ENCODE results near the gene RBM42. TPM values are rescaled to one million over a fixed set of nuclear protein-coding genes. Genes with fewer than 3 reads are reported as not detected.

Gene RBM42
- total and polyA plus RNA-seq, 2 of the 13 experiments (the other 11 are each of a cell fraction or from before 2014, with no cell fraction given) = 27.2 to 55.3 TPM

DNA sequence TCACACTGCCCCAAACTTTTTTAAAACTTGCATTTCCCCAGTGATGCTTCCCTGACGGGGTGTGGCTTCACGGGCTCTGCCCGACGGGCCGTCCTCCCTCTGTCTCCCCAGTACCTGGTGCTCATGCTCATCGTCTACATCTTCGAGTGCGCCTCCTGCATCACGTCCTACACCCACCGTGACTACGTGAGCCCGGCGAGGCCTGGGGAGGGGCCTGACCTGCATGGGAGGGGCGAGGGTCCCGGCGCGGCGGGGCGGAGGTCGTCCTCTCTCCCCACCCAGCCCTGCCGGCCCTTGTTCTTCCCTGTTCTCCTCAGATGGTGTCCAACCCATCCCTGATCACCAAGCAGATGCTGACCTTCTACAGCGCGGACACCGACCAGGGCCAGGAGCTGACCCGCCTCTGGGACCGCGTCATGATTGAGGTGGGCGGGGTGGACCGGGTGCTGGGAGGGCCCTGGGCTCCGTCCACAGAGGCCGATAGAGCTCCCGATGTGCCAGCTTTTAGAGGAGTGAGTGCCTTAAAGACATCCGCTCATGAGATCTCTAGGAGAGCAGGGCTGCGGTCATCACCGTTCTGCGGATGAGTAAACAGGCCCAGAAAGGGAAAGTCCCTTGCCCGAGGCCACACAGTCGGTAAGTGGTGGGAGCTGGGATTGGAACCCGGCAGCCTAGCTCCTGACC lies 44.4 kb downstream of the RBM42 start (continued):
- no peak for TF ChIP-seq ARNT (IDR thresholded peaks at IDR 0.05)
- no peak for TF ChIP-seq SMARCE1 (IDR thresholded peaks at IDR 0.05; ENCODE audit: borderline replicate concordance)
- no peak for TF ChIP-seq POGZ (CRISPR knock-in tag; IDR thresholded peaks at IDR 0.05)
- TF ChIP-seq MED13 (CRISPR knock-in tag; IDR thresholded peaks at IDR 0.05) = no peak
- no peak for TF ChIP-seq ZNF558 (CRISPR knock-in tag; IDR thresholded peaks at IDR 0.05; ENCODE audit: borderline replicate concordance)
- no peak for TF ChIP-seq HCFC1 (IDR thresholded peaks at IDR 0.05; ENCODE audit: low read depth, low read length)
- TF ChIP-seq FOSL1 (CRISPR knock-in tag; IDR thresholded peaks at IDR 0.05; ENCODE audit: borderline replicate concordance) = no peak
- no peak for TF ChIP-seq CAMTA2 (CRISPR knock-in tag; IDR thresholded peaks at IDR 0.05; ENCODE audit: borderline replicate concordance)
- TF ChIP-seq XRCC5 (optimal IDR thresholded peaks at IDR 0.05; ENCODE audit: low read length) = peak; percentile 38
- no peak for TF ChIP-seq TBL1XR1 (IDR thresholded peaks at IDR 0.05; ENCODE audit: borderline replicate concordance, low read length, partially characterized antibody)
- TF ChIP-seq NPAS2 (CRISPR knock-in tag; IDR thresholded peaks at IDR 0.05; ENCODE audit: borderline replicate concordance) = no peak
- TF ChIP-seq ATRX (CRISPR knock-in tag; IDR thresholded peaks at IDR 0.05; ENCODE audit: borderline replicate concordance) = no peak
- TF ChIP-seq MLX (CRISPR knock-in tag; IDR thresholded peaks at IDR 0.05) = 0 out of 2 replicates have a peak, but pooled peaks have one; percentile 9
- TF ChIP-seq CC2D1A (CRISPR knock-in tag; IDR thresholded peaks at IDR 0.05) = no peak
- no peak for TF ChIP-seq WIZ (CRISPR knock-in tag; IDR thresholded peaks at IDR 0.05)
- TF ChIP-seq PHF8 (CRISPR knock-in tag; IDR thresholded peaks at IDR 0.05) = no peak
- TF ChIP-seq POLR2G (IDR thresholded peaks at IDR 0.05; ENCODE audit: low read depth, low read length) = 0 out of 2 replicates have a peak, but pooled peaks have one; percentile 25
- no peak; a peak in 1 of 4 replicates for TF ChIP-seq POLR2A (IDR thresholded peaks at IDR 0.05; ENCODE audit: insufficient read depth in 1 of 2, low read depth in 2 of 2, low read length in 2 of 2)
- TF ChIP-seq SNRNP70 (IDR thresholded peaks at IDR 0.05; ENCODE audit: low read depth, low read length) = no peak
- peak; percentile 78 for TF ChIP-seq ZNF777 (CRISPR knock-in tag; IDR thresholded peaks at IDR 0.05)
- TF ChIP-seq ZNF263 (CRISPR knock-in tag; IDR thresholded peaks at IDR 0.05) = peak; percentile 92
- no peak for TF ChIP-seq NFE2L1 (CRISPR knock-in tag; IDR thresholded peaks at IDR 0.05; ENCODE audit: borderline replicate concordance)
- no peak for TF ChIP-seq ZNF800 (CRISPR knock-in tag; IDR thresholded peaks at IDR 0.05)
- TF ChIP-seq, protein P1, sequence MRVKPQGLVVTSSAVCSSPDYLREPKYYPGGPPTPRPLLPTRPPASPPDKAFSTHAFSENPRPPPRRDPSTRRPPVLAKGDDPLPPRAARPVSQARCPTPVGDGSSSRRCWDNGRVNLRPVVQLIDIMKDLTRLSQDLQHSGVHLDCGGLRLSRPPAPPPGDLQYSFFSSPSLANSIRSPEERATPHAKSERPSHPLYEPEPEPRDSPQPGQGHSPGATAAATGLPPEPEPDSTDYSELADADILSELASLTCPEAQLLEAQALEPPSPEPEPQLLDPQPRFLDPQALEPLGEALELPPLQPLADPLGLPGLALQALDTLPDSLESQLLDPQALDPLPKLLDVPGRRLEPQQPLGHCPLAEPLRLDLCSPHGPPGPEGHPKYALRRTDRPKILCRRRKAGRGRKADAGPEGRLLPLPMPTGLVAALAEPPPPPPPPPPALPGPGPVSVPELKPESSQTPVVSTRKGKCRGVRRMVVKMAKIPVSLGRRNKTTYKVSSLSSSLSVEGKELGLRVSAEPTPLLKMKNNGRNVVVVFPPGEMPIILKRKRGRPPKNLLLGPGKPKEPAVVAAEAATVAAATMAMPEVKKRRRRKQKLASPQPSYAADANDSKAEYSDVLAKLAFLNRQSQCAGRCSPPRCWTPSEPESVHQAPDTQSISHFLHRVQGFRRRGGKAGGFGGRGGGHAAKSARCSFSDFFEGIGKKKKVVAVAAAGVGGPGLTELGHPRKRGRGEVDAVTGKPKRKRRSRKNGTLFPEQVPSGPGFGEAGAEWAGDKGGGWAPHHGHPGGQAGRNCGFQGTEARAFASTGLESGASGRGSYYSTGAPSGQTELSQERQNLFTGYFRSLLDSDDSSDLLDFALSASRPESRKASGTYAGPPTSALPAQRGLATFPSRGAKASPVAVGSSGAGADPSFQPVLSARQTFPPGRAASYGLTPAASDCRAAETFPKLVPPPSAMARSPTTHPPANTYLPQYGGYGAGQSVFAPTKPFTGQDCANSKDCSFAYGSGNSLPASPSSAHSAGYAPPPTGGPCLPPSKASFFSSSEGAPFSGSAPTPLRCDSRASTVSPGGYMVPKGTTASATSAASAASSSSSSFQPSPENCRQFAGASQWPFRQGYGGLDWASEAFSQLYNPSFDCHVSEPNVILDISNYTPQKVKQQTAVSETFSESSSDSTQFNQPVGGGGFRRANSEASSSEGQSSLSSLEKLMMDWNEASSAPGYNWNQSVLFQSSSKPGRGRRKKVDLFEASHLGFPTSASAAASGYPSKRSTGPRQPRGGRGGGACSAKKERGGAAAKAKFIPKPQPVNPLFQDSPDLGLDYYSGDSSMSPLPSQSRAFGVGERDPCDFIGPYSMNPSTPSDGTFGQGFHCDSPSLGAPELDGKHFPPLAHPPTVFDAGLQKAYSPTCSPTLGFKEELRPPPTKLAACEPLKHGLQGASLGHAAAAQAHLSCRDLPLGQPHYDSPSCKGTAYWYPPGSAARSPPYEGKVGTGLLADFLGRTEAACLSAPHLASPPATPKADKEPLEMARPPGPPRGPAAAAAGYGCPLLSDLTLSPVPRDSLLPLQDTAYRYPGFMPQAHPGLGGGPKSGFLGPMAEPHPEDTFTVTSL (CRISPR knock-in tag; IDR thresholded peaks at IDR 0.05; ENCODE audit: borderline replicate concordance) = no peak
- TF ChIP-seq ZMYM3 (CRISPR knock-in tag; IDR thresholded peaks at IDR 0.05) = peak; percentile 51; the same call in 1 of the 2 replicates
